Astrocyte (in vitro differentiated cells and primary cell): Measurements from ENCODE around the gene NACC1. TPM values are rescaled to one million over a fixed set of nuclear protein-coding genes. Genes with fewer than 3 reads are reported as not detected.
A peak's percentile ranks its signal among the peaks of the same experiment; 100 is the strongest.

Source experiments
- DNase-seq: peaks from one replicate; pipeline ENCODE4 v3.0.0-alpha.2; 2010; ENCODE audit warnings: low read depth
- FAIRE-seq: peaks from 2 replicates; lab custom pipeline; 2011; peaks lifted over from hg19 to GRCh38; lab: Jason Lieb, UNC
- H2AFZ ChIP-seq: 2 replicates; pipeline ENCODE4 v1.6.0; 2012; ENCODE audit warnings: low read depth, low read length, inconsistent platforms
- H3K27ac ChIP-seq: 2 replicates; pipeline ENCODE4 v1.5.1; 2011; ENCODE audit warnings: low read depth, low read length, inconsistent platforms
- H3K27me3 ChIP-seq: 2 replicates; pipeline ENCODE4 v1.6.0; 2011; ENCODE audit warnings: low read length, inconsistent platforms; ENCODE audit not compliant: insufficient read depth
- H3K36me3 ChIP-seq: 2 replicates; pipeline ENCODE4 v1.5.1; 2011; ENCODE audit warnings: low read length, inconsistent platforms; ENCODE audit not compliant: insufficient read depth
- H3K4me1 ChIP-seq: 2 replicates; pipeline ENCODE4 v1.5.1; 2011; ENCODE audit warnings: low read length, inconsistent platforms; ENCODE audit not compliant: insufficient read depth
- H3K4me2 ChIP-seq: 2 replicates; pipeline ENCODE4 v1.6.0; 2012; ENCODE audit warnings: low read length, inconsistent platforms
- H3K4me3 ChIP-seq: 2 replicates; pipeline ENCODE4 v1.5.1; 2011; ENCODE audit warnings: low read depth, mild to moderate bottlenecking, low read length, inconsistent platforms; ENCODE audit not compliant: insufficient read depth
- H3K79me2 ChIP-seq: 2 replicates; pipeline ENCODE4 v1.6.0; 2012; ENCODE audit warnings: mild to moderate bottlenecking, low read length, inconsistent platforms; ENCODE audit not compliant: insufficient read depth
- H3K9ac ChIP-seq: 2 replicates; pipeline ENCODE4 v1.6.0; 2012; ENCODE audit warnings: mild to moderate bottlenecking, low read length, inconsistent platforms
- H3K9me3 ChIP-seq: 2 replicates; pipeline ENCODE4 v1.5.1; 2012; ENCODE audit warnings: low read depth, mild to moderate bottlenecking, low read length, inconsistent platforms; ENCODE audit not compliant: insufficient read depth
- H4K20me1 ChIP-seq: 2 replicates; pipeline ENCODE4 v1.6.0; 2012; ENCODE audit warnings: low read length, inconsistent platforms; ENCODE audit not compliant: insufficient read depth
- H3K27ac Mint-ChIP-seq: one replicate; pipeline ENCODE4 v1.8.0; 2021; ENCODE audit warnings: mild to moderate bottlenecking, mixed read lengths; ENCODE audit not compliant: unreplicated experiment
- H3K27me3 Mint-ChIP-seq: one replicate; pipeline ENCODE4 v1.8.0; 2021; ENCODE audit warnings: low read depth, mixed read lengths; ENCODE audit not compliant: unreplicated experiment
- H3K36me3 Mint-ChIP-seq: one replicate; pipeline ENCODE4 v1.8.0; 2021; ENCODE audit warnings: low read depth, mixed read lengths; ENCODE audit not compliant: unreplicated experiment
- H3K4me1 Mint-ChIP-seq: one replicate; pipeline ENCODE4 v1.8.0; 2021; ENCODE audit warnings: low read depth, mixed read lengths; ENCODE audit not compliant: unreplicated experiment
- H3K4me3 Mint-ChIP-seq: one replicate; pipeline ENCODE4 v1.8.0; 2021; ENCODE audit warnings: mild to moderate bottlenecking, moderate library complexity, mixed read lengths; ENCODE audit not compliant: unreplicated experiment
- H3K9me3 Mint-ChIP-seq: one replicate; pipeline ENCODE4 v1.8.0; 2021; ENCODE audit warnings: mild to moderate bottlenecking, mixed read lengths; ENCODE audit not compliant: unreplicated experiment
- EZH2 ChIP-seq: IDR thresholded peaks from 2 replicates; pipeline ENCODE4 v1.6.1; 2012; ENCODE audit warnings: mild to moderate bottlenecking, low read length, inconsistent platforms; ENCODE audit not compliant: insufficient read depth
- total RNA-seq: library from RNA; stranded (reverse); gene quantifications from 2 replicates; pipeline ENCODE4 v1.2.1, GENCODE V29; 2021
- TF ChIP-seq, protein P1 (sequence below): IDR thresholded peaks from 2 replicates; pipeline ENCODE4 v1.5.1; 2011; ENCODE audit warnings: low read depth, mild to moderate bottlenecking, inconsistent platforms, low read length, moderate library complexity; ENCODE audit not compliant: insufficient read depth

NACC1 gene
- total RNA-seq, 1 donor from 2014 or later = 104 TPM

- TF ChIP-seq EZH2 = no peak
- TF ChIP-seq, protein P1, sequence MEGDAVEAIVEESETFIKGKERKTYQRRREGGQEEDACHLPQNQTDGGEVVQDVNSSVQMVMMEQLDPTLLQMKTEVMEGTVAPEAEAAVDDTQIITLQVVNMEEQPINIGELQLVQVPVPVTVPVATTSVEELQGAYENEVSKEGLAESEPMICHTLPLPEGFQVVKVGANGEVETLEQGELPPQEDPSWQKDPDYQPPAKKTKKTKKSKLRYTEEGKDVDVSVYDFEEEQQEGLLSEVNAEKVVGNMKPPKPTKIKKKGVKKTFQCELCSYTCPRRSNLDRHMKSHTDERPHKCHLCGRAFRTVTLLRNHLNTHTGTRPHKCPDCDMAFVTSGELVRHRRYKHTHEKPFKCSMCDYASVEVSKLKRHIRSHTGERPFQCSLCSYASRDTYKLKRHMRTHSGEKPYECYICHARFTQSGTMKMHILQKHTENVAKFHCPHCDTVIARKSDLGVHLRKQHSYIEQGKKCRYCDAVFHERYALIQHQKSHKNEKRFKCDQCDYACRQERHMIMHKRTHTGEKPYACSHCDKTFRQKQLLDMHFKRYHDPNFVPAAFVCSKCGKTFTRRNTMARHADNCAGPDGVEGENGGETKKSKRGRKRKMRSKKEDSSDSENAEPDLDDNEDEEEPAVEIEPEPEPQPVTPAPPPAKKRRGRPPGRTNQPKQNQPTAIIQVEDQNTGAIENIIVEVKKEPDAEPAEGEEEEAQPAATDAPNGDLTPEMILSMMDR = peak; percentile 47
- no peak overlapping the region for H3K4me2 ChIP-seq
- Mint-ChIP-seq H3K9me3 (peaks cover 8% of the 10 kb centered on the region), H3K4me1 (peaks cover 3% of the 10 kb centered on the region), H3K36me3 (peaks cover 10% of the 10 kb centered on the region), H3K4me3 (no peak overlapping the region), H3K27me3 (peaks cover 14% of the 10 kb centered on the region), H3K27ac (no peak overlapping the region)
- peaks cover 6% of the 10 kb centered on the region for H4K20me1 ChIP-seq
- no peak for FAIRE-seq
- H3K27ac ChIP-seq = no peak overlapping the region
- no peak overlapping the region for H3K9ac ChIP-seq
- no peak for DNase-seq
- no peak overlapping the region for H3K4me3 ChIP-seq
- H3K9me3 ChIP-seq = no peaks in the 10 kb centered on the region
- no peaks in the 10 kb centered on the region for H3K27me3 ChIP-seq
- peaks cover 5% of the 10 kb centered on the region for H3K4me1 ChIP-seq
- H3K79me2 ChIP-seq = no peaks in the 10 kb centered on the region
- no peak overlapping the region for H2AFZ ChIP-seq
- H3K36me3 ChIP-seq = peaks cover 3% of the 10 kb centered on the region
Measured at GRCh38 chr19:13104360-13104847, 13.7 kb upstream of the NACC1 start.

DNA sequence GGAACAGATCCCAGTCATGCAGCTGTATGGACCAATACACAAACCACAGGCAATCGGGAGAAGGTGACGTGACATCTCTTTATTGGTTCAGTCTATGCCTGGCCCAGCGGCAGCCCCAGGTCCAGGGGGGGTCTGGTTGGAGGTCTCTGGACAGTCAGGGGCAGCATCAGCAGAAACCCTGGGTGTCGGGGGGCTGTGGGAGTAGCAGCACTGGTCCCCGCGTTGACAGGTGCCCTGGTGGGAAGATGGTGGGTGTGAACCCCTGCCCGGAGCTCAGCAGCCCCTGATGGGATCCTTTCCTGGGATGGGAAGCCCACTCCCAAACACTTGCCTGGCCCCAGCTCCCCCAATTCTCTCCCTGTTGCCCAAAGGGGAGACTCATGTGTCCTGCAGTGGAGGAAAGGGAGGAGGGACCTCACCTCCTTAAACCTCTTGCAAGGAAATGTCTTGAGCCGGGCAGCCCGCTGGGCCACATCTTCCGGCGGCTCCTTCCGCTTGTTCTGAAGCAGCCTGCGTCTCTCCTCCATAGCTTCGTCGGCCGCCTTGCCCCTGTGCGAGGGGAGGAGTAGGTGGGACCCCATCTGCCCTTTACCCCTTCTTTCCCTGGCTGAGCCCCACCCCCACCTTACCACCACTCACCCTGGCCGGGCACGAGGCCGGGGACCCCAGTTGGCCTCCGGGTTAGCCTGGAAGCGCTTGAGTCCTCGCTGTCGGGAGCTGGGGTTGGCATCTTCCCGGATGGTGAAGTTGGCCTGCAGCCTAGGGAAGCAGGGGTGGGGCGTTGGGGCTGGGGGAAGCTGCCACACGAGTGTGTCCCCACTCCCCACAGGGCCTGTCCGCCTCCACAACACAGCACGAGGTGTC lies 13.0 kb upstream of the NACC1 start:
- Histone ChIP-seq H3K36me3 (peaks cover 5% of the 10 kb centered on the region), H3K9ac (no peak overlapping the region), H3K9me3 (no peaks in the 10 kb centered on the region), H3K79me2 (no peaks in the 10 kb centered on the region), H3K27ac (no peak overlapping the region), H4K20me1 (peaks cover 4% of the 10 kb centered on the region), H3K4me2 (no peak overlapping the region), H2AFZ (no peak overlapping the region), H3K4me1 (peaks cover 5% of the 10 kb centered on the region), H3K27me3 (no peaks in the 10 kb centered on the region), H3K4me3 (no peak overlapping the region)
- Mint-ChIP-seq H3K4me1 (peaks cover 2% of the 10 kb centered on the region), H3K9me3 (peaks cover 4% of the 10 kb centered on the region), H3K36me3 (peaks cover 7% of the 10 kb centered on the region), H3K27ac (no peak overlapping the region), H3K4me3 (no peak overlapping the region), H3K27me3 (peaks cover 10% of the 10 kb centered on the region)
- TF ChIP-seq EZH2 = no peak
- TF ChIP-seq, protein P1 = no peak
- DNase-seq (no peak), FAIRE-seq (no peak)
